NCI-H2107 treated with DMSO at 0.1 percent for 48 hours (cell line): ENCODE data around the gene KDM2B.

Experiments
- DNase-seq: peaks from one replicate; lab custom pipeline; 2025; ENCODE audit not compliant: unreplicated experiment; lab: John Stamatoyannopoulos, UW

Gene KDM2B

GRCh38 chr12:121531356-121531750, 49.5 kb downstream of the KDM2B start:
- DNase-seq = no peak

- no peak for DNase-seq
Measured at GRCh38 chr12:121530600-121531355, 50.0 kb downstream of the KDM2B start.

GRCh38 chr12:121529184-121529583, 51.6 kb downstream of the KDM2B start:
- DNase-seq = no peak

- DNase-seq = no peak
Measured at GRCh38 chr12:121525411-121525810, 55.4 kb downstream of the KDM2B start.

GRCh38 chr12:121524196-121524916, 56.5 kb downstream of the KDM2B start:
- DNase-seq = peak; percentile 73

GRCh38 chr12:121523741-121524140, 57.1 kb downstream of the KDM2B start:
- no peak for DNase-seq

- peak; percentile 6 for DNase-seq
Measured at GRCh38 chr12:121522971-121523370, 57.9 kb downstream of the KDM2B start.

GRCh38 chr12:121520586-121521086, 60.2 kb downstream of the KDM2B start:
- DNase-seq = no peak

- DNase-seq = no peak
Measured at GRCh38 chr12:121520119-121520518, 60.7 kb downstream of the KDM2B start.

GRCh38 chr12:121519227-121519626, 61.6 kb downstream of the KDM2B start:
- DNase-seq = no peak

- no peak for DNase-seq
Measured at GRCh38 chr12:121518656-121519055, 62.2 kb downstream of the KDM2B start.

- no peak for DNase-seq
Measured at GRCh38 chr12:121516437-121517011, 64.3 kb downstream of the KDM2B start.

- DNase-seq = no peak
Measured at GRCh38 chr12:121515615-121516014, 65.2 kb downstream of the KDM2B start.

- no peak for DNase-seq
Measured at GRCh38 chr12:121514184-121514742, 66.6 kb downstream of the KDM2B start.

- no peak for DNase-seq
Measured at GRCh38 chr12:121513464-121514183, 67.2 kb downstream of the KDM2B start.

- DNase-seq = no peak
Measured at GRCh38 chr12:121512561-121512960, 68.3 kb downstream of the KDM2B start.

GRCh38 chr12:121511916-121512315, 68.9 kb downstream of the KDM2B start:
- DNase-seq = no peak

GRCh38 chr12:121509339-121509738, 71.5 kb downstream of the KDM2B start:
- DNase-seq = no peak

GRCh38 chr12:121508533-121508932, 72.3 kb downstream of the KDM2B start:
- no peak for DNase-seq

GRCh38 chr12:121507984-121508383, 72.8 kb downstream of the KDM2B start:
- no peak for DNase-seq

GRCh38 chr12:121507245-121507644, 73.6 kb downstream of the KDM2B start:
- DNase-seq = no peak
